OCI-LY1 (cell line): ENCODE results near the gene GRB10.

Experiments
- H2AFZ ChIP-seq: fragments of 200-600 bp; sonication (generic), shearing (Covaris generic); 2 replicates; pipeline ENCODE4 v1.6.0; 2014; ENCODE audit warnings: antibody characterized with exemption, mild to moderate bottlenecking, low read length
- H3F3A ChIP-seq: fragments of 200-600 bp; sonication (generic), shearing (Covaris generic); 2 replicates; pipeline ENCODE4 v1.6.0; 2014; ENCODE audit warnings: mild to moderate bottlenecking, antibody characterized with exemption, low read length, moderate library complexity; ENCODE audit not compliant: insufficient read depth
- H3K27ac ChIP-seq: fragments of 200-600 bp; sonication (generic); 2 replicates; pipeline ENCODE4 v1.5.1; 2014; ENCODE audit warnings: low read length, mixed run types, mild to moderate bottlenecking, low read depth; ENCODE audit not compliant: poor library complexity, severe bottlenecking
- H3K27me3 ChIP-seq: fragments of 200-600 bp; sonication (generic); 2 replicates; pipeline ENCODE4 v1.6.0; 2014; ENCODE audit warnings: antibody characterized with exemption, mild to moderate bottlenecking, low read length, moderate library complexity; ENCODE audit not compliant: insufficient read depth
- H3K36me3 ChIP-seq: fragments of 200-600 bp; sonication (generic); 2 replicates; pipeline ENCODE4 v1.6.1; 2014; ENCODE audit warnings: mild to moderate bottlenecking, antibody characterized with exemption, low read length, moderate library complexity, mixed read lengths; ENCODE audit not compliant: insufficient read depth
- H3K4me1 ChIP-seq: fragments of 200-600 bp; sonication (generic); 2 replicates; pipeline ENCODE4 v1.5.1; 2014; ENCODE audit warnings: mild to moderate bottlenecking, low read length, moderate library complexity; ENCODE audit not compliant: insufficient read depth, severe bottlenecking
- H3K4me2 ChIP-seq: fragments of 200-600 bp; sonication (generic), shearing (Covaris generic); 2 replicates; pipeline ENCODE4 v1.6.1; 2014; ENCODE audit warnings: low read length
- H3K4me3 ChIP-seq: fragments of 200-600 bp; sonication (generic); 2 replicates; pipeline ENCODE4 v1.5.1; 2014; ENCODE audit warnings: low read length, low read depth, mild to moderate bottlenecking, mixed read lengths; ENCODE audit not compliant: poor library complexity, severe bottlenecking
- H3K79me2 ChIP-seq: fragments of 200-600 bp; shearing (Covaris generic); 2 replicates; pipeline ENCODE4 v1.6.1; 2016; ENCODE audit warnings: mixed run types, low read length, mixed read lengths; ENCODE audit not compliant: insufficient read depth
- H3K9ac ChIP-seq: fragments of 200-600 bp; sonication (generic), shearing (Covaris generic); 2 replicates; pipeline ENCODE4 v1.6.1; 2014; ENCODE audit warnings: mild to moderate bottlenecking, low read length, mixed read lengths
- H3K9me2 ChIP-seq: fragments of 200-600 bp; sonication (generic), shearing (Covaris generic); 2 replicates; pipeline ENCODE4 v1.6.1; 2014; ENCODE audit warnings: low read depth, mild to moderate bottlenecking, low read length, mixed read lengths
- H3K9me3 ChIP-seq: fragments of 200-600 bp; shearing (Covaris generic); 2 replicates; pipeline ENCODE4 v1.6.1; 2014; ENCODE audit warnings: low read length, mixed read lengths
- H4K20me1 ChIP-seq: fragments of 200-600 bp; sonication (generic), shearing (Covaris generic); 2 replicates; pipeline ENCODE4 v1.6.0; 2016; ENCODE audit warnings: mild to moderate bottlenecking, low read length; ENCODE audit not compliant: insufficient read depth
- CTCF ChIP-seq: fragments of 200-600 bp; sonication (generic), shearing (Covaris generic); IDR thresholded peaks from 2 replicates; pipeline ENCODE4 v1.5.1; 2017; ENCODE audit warnings: mild to moderate bottlenecking, antibody characterized with exemption, low read length, moderate library complexity, mixed read lengths
- EZH2 ChIP-seq: fragments of 200-600 bp; sonication (generic), shearing (Covaris generic); IDR thresholded peaks from 2 replicates; pipeline ENCODE4 v1.8.0; 2017; ENCODE audit warnings: borderline replicate concordance, mixed run types, mild to moderate bottlenecking, antibody characterized with exemption, low read length, moderate library complexity, mixed read lengths

The GRB10 gene

GRCh38 chr7:50671386-50671785 is 111.3 kb downstream of the GRB10 start:
- H3K9me3 ChIP-seq: 0 out of 2 replicates have a peak, but pooled peaks cover 4% of the 10 kb centered on the region
- H3K36me3 ChIP-seq: no peaks in the 10 kb centered on the region
- H3K4me1 ChIP-seq: no peaks in the 10 kb centered on the region
- TF ChIP-seq CTCF (no peak), EZH2 (no peak)
- no peaks in the 10 kb centered on the region for H3K79me2 ChIP-seq
- no peak overlapping the region for H2AFZ ChIP-seq
- no peaks in the 10 kb centered on the region for H4K20me1 ChIP-seq
- no peak overlapping the region for H3K4me2 ChIP-seq
- H3K9me2 ChIP-seq: no peaks in the 10 kb centered on the region
- no peak overlapping the region for H3K27ac ChIP-seq
- no peak overlapping the region for H3K4me3 ChIP-seq
- no peaks in the 10 kb centered on the region for H3F3A ChIP-seq
- H3K27me3 ChIP-seq: peaks cover 31% of the 10 kb centered on the region; the same call in 1 of the 2 replicates
- no peak overlapping the region for H3K9ac ChIP-seq

GRCh38 chr7:50669890-50670289 is 112.8 kb downstream of the GRB10 start:
- H3K4me2 ChIP-seq: no peak overlapping the region
- H3K79me2 ChIP-seq: no peaks in the 10 kb centered on the region
- TF ChIP-seq EZH2 (no peak), CTCF (no peak)
- no peak overlapping the region for H3K4me3 ChIP-seq
- H3K27me3 ChIP-seq: peaks cover 31% of the 10 kb centered on the region; the same call in 1 of the 2 replicates
- H3K4me1 ChIP-seq: no peaks in the 10 kb centered on the region
- H2AFZ ChIP-seq: no peak overlapping the region
- no peaks in the 10 kb centered on the region for H3F3A ChIP-seq
- H4K20me1 ChIP-seq: no peaks in the 10 kb centered on the region
- H3K36me3 ChIP-seq: no peaks in the 10 kb centered on the region
- 0 out of 2 replicates have a peak, but pooled peaks cover 4% of the 10 kb centered on the region for H3K9me3 ChIP-seq
- no peak overlapping the region for H3K9ac ChIP-seq
- H3K9me2 ChIP-seq: no peaks in the 10 kb centered on the region
- H3K27ac ChIP-seq: no peak overlapping the region

GRCh38 chr7:50667789-50668226 is 114.9 kb downstream of the GRB10 start:
- no peak overlapping the region for H2AFZ ChIP-seq

More at GRCh38 chr7:50667789-50668226, 114.9 kb downstream of the GRB10 start:
- Histone ChIP-seq H3K4me3 (no peak overlapping the region), H3K9me3 (0 out of 2 replicates have a peak, but pooled peaks cover 4% of the 10 kb centered on the region), H3K4me1 (no peaks in the 10 kb centered on the region), H3K4me2 (no peak overlapping the region), H3K36me3 (no peaks in the 10 kb centered on the region), H3K79me2 (no peaks in the 10 kb centered on the region), H3F3A (no peaks in the 10 kb centered on the region), H3K27ac (no peak overlapping the region), H3K9ac (no peak overlapping the region), H3K27me3 (peaks cover 31% of the 10 kb centered on the region; the same call in 1 of the 2 replicates), H3K9me2 (no peaks in the 10 kb centered on the region), H4K20me1 (no peaks in the 10 kb centered on the region)
- no peak for TF ChIP-seq CTCF
- no peak for TF ChIP-seq EZH2
